OCI-LY3 (cell line): ENCODE data around the gene TMEM63B.

Source experiments
- CTCF ChIP-seq: fragments of 200-600, 300-600 bp; sonication (generic); IDR thresholded peaks from 2 replicates; pipeline ENCODE4 v1.5.1; 2014; ENCODE audit warnings: antibody characterized with exemption, low read length, low read depth
- EZH2phosphoT487 ChIP-seq: fragments of 200-600 bp; shearing (Covaris generic); IDR thresholded peaks from 2 replicates; pipeline ENCODE4 v1.6.1; 2018; ENCODE audit warnings: antibody characterized with exemption, mixed run types, low read depth

- TF ChIP-seq CTCF (no peak), EZH2phosphoT487 (no peak)
Measured at GRCh38 chr6:44126320-44127149, 819 bp upstream of the TMEM63B start.
